KBM-7 (cell line): ENCODE results near the gene NOC4L.
"Not testable (repeated sequence)": the region's sequence is repeated elsewhere in the genome, so short reads cannot be mapped to it uniquely, and the experiment has no call there.

ENCODE experiments used
- DNase-seq: peaks from one replicate; pipeline ENCODE4 v3.0.0-alpha.2; 2015
- in situ Hi-C: fragments of 300-500 bp; cut with MboI; formaldehyde crosslinking; loops from 2 replicates; pipeline ENCODE4 v1.14.3; 2020; ENCODE audit warnings: low sequenced_read_pairs, low pct_unique_long_range_greater_than_20kb, mixed read lengths

The NOC4L gene

GRCh38 chr12:132140918-132141841 lies 3.1 kb upstream of the NOC4L start:
- in situ Hi-C loops = no loop called here
- DNase-seq = no peak

- no peak for DNase-seq
- in situ Hi-C loops = no loop called here
These were observed 2.1 kb upstream of the NOC4L start for GRCh38 chr12:132141976-132142678.

GRCh38 chr12:132142679-132143335 lies 1.4 kb upstream of the NOC4L start:
- in situ Hi-C loops = no loop called here
- no peak for DNase-seq

GRCh38 chr12:132143336-132144071 lies 753 bp upstream of the NOC4L start:
- in situ Hi-C loops = no loop called here
- no peak for DNase-seq

GRCh38 chr12:132144810-132145168 lies 532 bp downstream of the NOC4L start:
- no peak for DNase-seq
- in situ Hi-C loops = no loop called here

GRCh38 chr12:132145334-132145733 lies 1.1 kb downstream of the NOC4L start:
- in situ Hi-C loops = no loop called here
- DNase-seq = no peak

- in situ Hi-C loops = no loop called here
These were observed 1.8 kb downstream of the NOC4L start for GRCh38 chr12:132146098-132146497.

GRCh38 chr12:132146772-132147422 lies 2.6 kb downstream of the NOC4L start:
- in situ Hi-C loops = no loop called here
- DNase-seq = no peak

More at GRCh38 chr12:132146098-132146497, 1.8 kb downstream of the NOC4L start:
- DNase-seq = no peak

- DNase-seq = no peak
- in situ Hi-C loops = no loop called here
These were observed 3.4 kb downstream of the NOC4L start for GRCh38 chr12:132147423-132148367.

- in situ Hi-C loops = no loop called here
- no peak for DNase-seq
These were observed 4.2 kb downstream of the NOC4L start for GRCh38 chr12:132148368-132149045.

- in situ Hi-C loops, DNase-seq: not testable (repeated sequence)
These were observed 5.3 kb downstream of the NOC4L start for GRCh38 chr12:132149526-132149925.

- in situ Hi-C loops = no loop called here
- no peak for DNase-seq
These were observed 6.5 kb downstream of the NOC4L start for GRCh38 chr12:132150780-132151144.

GRCh38 chr12:132151145-132151765 lies 7.0 kb downstream of the NOC4L start:
- in situ Hi-C loops = no loop called here
- DNase-seq = no peak

- no peak for DNase-seq
- in situ Hi-C loops = no loop called here
These were observed 7.6 kb downstream of the NOC4L start for GRCh38 chr12:132151766-132152410.

GRCh38 chr12:132152411-132152821 lies 8.2 kb downstream of the NOC4L start:
- DNase-seq = no peak
- in situ Hi-C loops = no loop called here

- DNase-seq = no peak
These were observed 8.7 kb downstream of the NOC4L start for GRCh38 chr12:132152953-132153352.

More at GRCh38 chr12:132152953-132153352, 8.7 kb downstream of the NOC4L start:
- in situ Hi-C loops = no loop called here
